Loucy (cell line): ENCODE data around the gene CUBN.

Source experiments
- H2AFZ ChIP-seq: fragments of 200-600 bp; sonication (generic); 2 replicates; pipeline ENCODE4 v1.6.0; 2016; ENCODE audit warnings: antibody characterized with exemption, mild to moderate bottlenecking, low read length, moderate library complexity
- H3F3A ChIP-seq: fragments of 200-600 bp; 2 replicates; pipeline ENCODE4 v1.6.0; 2016; ENCODE audit warnings: antibody characterized with exemption, low read depth, mild to moderate bottlenecking
- H3K27me3 ChIP-seq: fragments of 200-600 bp; sonication (generic); 2 replicates; pipeline ENCODE4 v1.6.1; 2014; ENCODE audit warnings: low read length, mild to moderate bottlenecking; ENCODE audit not compliant: insufficient read depth, poor library complexity, severe bottlenecking
- H3K36me3 ChIP-seq: fragments of 200-600 bp; sonication (generic); 2 replicates; pipeline ENCODE4 v1.6.1; 2016; ENCODE audit warnings: low read length; ENCODE audit not compliant: insufficient read depth
- H3K4me1 ChIP-seq: fragments of 200-600 bp; sonication (generic); 2 replicates; pipeline ENCODE4 v1.5.1; 2014; ENCODE audit warnings: low read length, mild to moderate bottlenecking; ENCODE audit not compliant: insufficient read depth, poor library complexity, severe bottlenecking
- H3K4me2 ChIP-seq: fragments of 200-600 bp; sonication (generic); 2 replicates; pipeline ENCODE4 v1.6.0; 2014; ENCODE audit warnings: antibody characterized with exemption, low read length, low read depth, mild to moderate bottlenecking; ENCODE audit not compliant: poor library complexity, severe bottlenecking
- H3K4me3 ChIP-seq: fragments of 200-600 bp; sonication (generic); 2 replicates; pipeline ENCODE4 v1.5.1; 2014; ENCODE audit warnings: low read length, mild to moderate bottlenecking, mixed read lengths; ENCODE audit not compliant: poor library complexity, severe bottlenecking
- H3K79me2 ChIP-seq: fragments of 200-600 bp; sonication (generic); 2 replicates; pipeline ENCODE4 v1.6.1; 2014; ENCODE audit warnings: low read length; ENCODE audit not compliant: insufficient read depth
- H3K9ac ChIP-seq: fragments of 200-600 bp; sonication (generic); 2 replicates; pipeline ENCODE4 v1.6.0; 2014; ENCODE audit warnings: mild to moderate bottlenecking, low read depth, low read length, moderate library complexity; ENCODE audit not compliant: poor library complexity, severe bottlenecking
- H3K9me2 ChIP-seq: fragments of 200-600 bp; sonication (generic); replicated peaks from 2 replicates; pipeline ENCODE4 v1.6.1; 2016; ENCODE audit warnings: low read depth, low read length, mixed read lengths
- H3K9me3 ChIP-seq: fragments of 200-600 bp; sonication (generic); 2 replicates; pipeline ENCODE4 v1.6.1; 2014; ENCODE audit warnings: mild to moderate bottlenecking, antibody characterized with exemption, low read length, low read depth; ENCODE audit not compliant: insufficient read depth
- H4K20me1 ChIP-seq: fragments of 200-600 bp; sonication (generic); 2 replicates; pipeline ENCODE4 v1.6.0; 2014; ENCODE audit warnings: antibody characterized with exemption, low read length, mild to moderate bottlenecking; ENCODE audit not compliant: insufficient read depth, poor library complexity, severe bottlenecking
- CTCF ChIP-seq: fragments of 200-600 bp; sonication (generic); conservative IDR thresholded peaks from 2 replicates; pipeline ENCODE4 v1.5.1; 2014; ENCODE audit warnings: mild to moderate bottlenecking, antibody characterized with exemption, low read length
- EZH2phosphoT487 ChIP-seq: fragments of 200-600 bp; IDR thresholded peaks from 2 replicates; pipeline ENCODE4 v1.6.1; 2018; ENCODE audit warnings: antibody characterized with exemption, mild to moderate bottlenecking, moderate library complexity, borderline replicate concordance

Gene CUBN

DNA sequence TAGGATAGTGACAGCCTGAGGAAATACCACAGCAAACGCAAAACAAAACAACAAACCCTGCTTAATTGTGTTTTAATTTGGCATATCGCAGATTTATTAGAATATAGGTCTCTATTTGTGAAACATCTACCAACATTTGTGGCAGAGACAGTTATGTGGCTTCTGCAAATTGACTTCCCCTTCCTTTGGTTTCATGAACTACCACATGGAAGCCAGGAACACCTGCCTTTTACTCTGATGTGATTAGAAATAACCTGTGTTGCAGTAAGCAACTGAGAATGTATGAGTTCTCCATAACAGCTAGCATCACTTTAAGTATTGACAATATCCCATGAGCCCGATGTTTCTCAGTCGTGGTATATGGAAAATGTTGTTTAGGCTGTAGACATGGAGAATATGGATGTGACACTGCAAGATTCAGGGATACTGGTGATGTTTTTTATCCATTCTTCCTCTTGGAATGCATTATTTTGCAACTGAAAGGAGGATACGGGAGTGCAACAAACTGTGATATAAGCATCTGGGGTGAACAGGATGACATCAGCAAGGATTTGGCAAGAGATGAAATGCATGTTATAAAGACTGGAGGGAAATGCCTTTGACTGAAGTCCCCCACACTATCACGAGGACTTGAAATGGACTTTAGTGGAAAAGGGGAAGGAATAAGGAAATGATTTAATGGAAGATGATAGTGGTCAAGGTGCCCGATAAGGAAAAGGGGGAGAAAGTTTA lies 95.9 kb downstream of the CUBN start:
- Histone ChIP-seq H3K36me3 (no peaks in the 10 kb centered on the region), H3K9ac (no peak overlapping the region), H3K4me2 (peak overlapping the region; percentile 59), H3K9me3 (no peaks in the 10 kb centered on the region), H3K9me2 (no peaks in the 10 kb centered on the region), H4K20me1 (no peaks in the 10 kb centered on the region), H3F3A (0 out of 2 replicates have a peak, but pooled peaks cover 9% of the 10 kb centered on the region), H3K4me3 (peak overlapping the region; percentile 21), H3K4me1 (peaks cover 44% of the 10 kb centered on the region), H3K27me3 (no peaks in the 10 kb centered on the region), H2AFZ (no peak overlapping the region), H3K79me2 (no peaks in the 10 kb centered on the region)
- TF ChIP-seq CTCF (no peak), EZH2phosphoT487 (no peak)

- Histone ChIP-seq H3K4me2 (peak overlapping the region; percentile 59), H4K20me1 (no peaks in the 10 kb centered on the region), H3K4me1 (peaks cover 52% of the 10 kb centered on the region), H3K9me3 (no peaks in the 10 kb centered on the region), H3F3A (peaks cover 11% of the 10 kb centered on the region; the same call in 1 of the 2 replicates), H3K79me2 (no peaks in the 10 kb centered on the region), H3K4me3 (no peak overlapping the region), H3K9ac (no peak overlapping the region), H3K27me3 (no peaks in the 10 kb centered on the region), H3K36me3 (no peaks in the 10 kb centered on the region), H2AFZ (no peak overlapping the region), H3K9me2 (no peaks in the 10 kb centered on the region)
- TF ChIP-seq CTCF (no peak), EZH2phosphoT487 (no peak)
These were observed 97.7 kb downstream of the CUBN start for GRCh38 chr10:17031637-17032635.

DNA sequence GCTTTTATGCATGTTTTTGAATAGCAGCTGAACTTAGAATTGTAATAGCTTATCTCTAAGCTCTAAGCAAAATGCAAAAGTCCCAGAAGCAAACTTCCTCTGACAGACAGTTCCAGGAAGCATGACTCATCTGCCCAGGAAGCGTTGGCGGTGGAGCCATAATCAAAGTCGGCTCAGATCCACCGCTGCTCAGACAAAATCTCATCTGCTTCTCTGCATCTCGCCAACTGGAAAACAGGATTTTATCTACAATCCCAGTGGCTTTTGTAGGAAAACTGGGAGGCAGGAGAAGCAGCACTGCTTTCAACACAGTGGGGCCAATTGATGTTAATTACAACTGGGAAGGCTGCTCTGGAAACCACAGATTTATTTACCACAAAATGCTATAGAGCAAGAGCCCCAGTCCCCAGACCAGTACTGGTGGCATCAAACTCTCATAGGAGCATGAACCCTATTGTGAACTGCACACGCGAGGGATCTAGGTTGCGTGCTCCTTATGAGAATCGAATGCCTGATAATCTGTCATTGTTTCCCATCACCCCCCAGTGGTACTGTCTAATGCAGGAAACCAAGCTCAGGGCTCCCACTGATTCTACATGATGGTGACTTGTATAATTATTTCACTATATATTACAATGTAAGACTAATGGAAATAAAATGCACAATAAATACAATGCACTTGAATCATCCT lies 99.9 kb downstream of the CUBN start:
- H2AFZ ChIP-seq: no peak overlapping the region
- TF ChIP-seq EZH2phosphoT487: no peak
- TF ChIP-seq CTCF: no peak
- no peaks in the 10 kb centered on the region for H3K9me2 ChIP-seq
- peak overlapping the region; percentile 77 for H3K4me2 ChIP-seq
- H3K27me3 ChIP-seq: no peaks in the 10 kb centered on the region
- no peaks in the 10 kb centered on the region for H3K79me2 ChIP-seq
- H3K9me3 ChIP-seq: no peaks in the 10 kb centered on the region
- H4K20me1 ChIP-seq: no peaks in the 10 kb centered on the region
- H3K4me1 ChIP-seq: peaks cover 69% of the 10 kb centered on the region
- H3K4me3 ChIP-seq: peak overlapping the region; percentile 67
- peak overlapping the region; percentile 12 for H3K9ac ChIP-seq
- H3K36me3 ChIP-seq: no peaks in the 10 kb centered on the region
- peaks cover 12% of the 10 kb centered on the region; the same call in 1 of the 2 replicates for H3F3A ChIP-seq
